ENCODE data around the gene CYP19A1. TPM values are rescaled to one million over a fixed set of nuclear protein-coding genes. Genes with fewer than 3 reads are reported as not detected.

Gene CYP19A1
- total RNA-seq, 1 experiment from 2014 or later: 0.77 TPM

GRCh38 chr15:51386486-51386885 lies 48.1 kb upstream of the CYP19A1 start:
- Mint-ChIP-seq H3K27ac (ENCODE audit: unreplicated experiment) (peak overlapping the region; percentile 45), H3K27me3 (ENCODE audit: insufficient read depth, unreplicated experiment) (peaks cover 6% of the 10 kb centered on the region), H3K4me1 (ENCODE audit: low read depth, unreplicated experiment) (peaks cover under 1% of the 10 kb centered on the region), H3K36me3 (ENCODE audit: insufficient read depth, unreplicated experiment) (no peaks in the 10 kb centered on the region), H3K9me3 (ENCODE audit: unreplicated experiment) (no peaks in the 10 kb centered on the region), H3K4me3 (ENCODE audit: unreplicated experiment) (no peak overlapping the region)
- ChIA-PET CTCF (no interaction called here), POLR2A (no interaction called here)
- TF ChIP-seq, protein P1, sequence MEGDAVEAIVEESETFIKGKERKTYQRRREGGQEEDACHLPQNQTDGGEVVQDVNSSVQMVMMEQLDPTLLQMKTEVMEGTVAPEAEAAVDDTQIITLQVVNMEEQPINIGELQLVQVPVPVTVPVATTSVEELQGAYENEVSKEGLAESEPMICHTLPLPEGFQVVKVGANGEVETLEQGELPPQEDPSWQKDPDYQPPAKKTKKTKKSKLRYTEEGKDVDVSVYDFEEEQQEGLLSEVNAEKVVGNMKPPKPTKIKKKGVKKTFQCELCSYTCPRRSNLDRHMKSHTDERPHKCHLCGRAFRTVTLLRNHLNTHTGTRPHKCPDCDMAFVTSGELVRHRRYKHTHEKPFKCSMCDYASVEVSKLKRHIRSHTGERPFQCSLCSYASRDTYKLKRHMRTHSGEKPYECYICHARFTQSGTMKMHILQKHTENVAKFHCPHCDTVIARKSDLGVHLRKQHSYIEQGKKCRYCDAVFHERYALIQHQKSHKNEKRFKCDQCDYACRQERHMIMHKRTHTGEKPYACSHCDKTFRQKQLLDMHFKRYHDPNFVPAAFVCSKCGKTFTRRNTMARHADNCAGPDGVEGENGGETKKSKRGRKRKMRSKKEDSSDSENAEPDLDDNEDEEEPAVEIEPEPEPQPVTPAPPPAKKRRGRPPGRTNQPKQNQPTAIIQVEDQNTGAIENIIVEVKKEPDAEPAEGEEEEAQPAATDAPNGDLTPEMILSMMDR (IDR thresholded peaks at IDR 0.05; ENCODE audit: insufficient read depth in 1 of 2, low read depth in 1 of 2, low read length in 1 of 2, severe bottlenecking in 1 of 2, unreplicated experiment in 1 of 2): no peak
- BruUV-seq (replicated peaks): no TSS peak
- no peaks in the 10 kb centered on the region for H3K4me1 ChIP-seq
- H3K36me3 ChIP-seq (ENCODE audit: control insufficient read depth, insufficient read depth, low read length): no peaks in the 10 kb centered on the region
- no peaks in the 10 kb centered on the region for H3K27me3 ChIP-seq (replicated peaks; ENCODE audit: control insufficient read depth, insufficient read depth, low read length)
- no peak overlapping the region for H3K4me3 ChIP-seq (ENCODE audit: low read depth, low read length)
- no peaks in the 10 kb centered on the region for H3K9me3 ChIP-seq
- intact Hi-C loops (cut with micrococcal nuclease; ENCODE audit: unreplicated experiment): no loop called here
- no peak for DNase-seq

GRCh38 chr15:51386029-51386428 lies 47.6 kb upstream of the CYP19A1 start:
- Mint-ChIP-seq H3K36me3 (ENCODE audit: insufficient read depth, unreplicated experiment) (no peaks in the 10 kb centered on the region), H3K4me3 (ENCODE audit: unreplicated experiment) (no peak overlapping the region), H3K27ac (ENCODE audit: unreplicated experiment) (peak overlapping the region; percentile 45), H3K9me3 (ENCODE audit: unreplicated experiment) (no peaks in the 10 kb centered on the region), H3K27me3 (ENCODE audit: insufficient read depth, unreplicated experiment) (peaks cover 6% of the 10 kb centered on the region), H3K4me1 (ENCODE audit: low read depth, unreplicated experiment) (peaks cover 4% of the 10 kb centered on the region)
- intact Hi-C loops (cut with micrococcal nuclease; ENCODE audit: unreplicated experiment): no loop called here
- BruUV-seq (replicated peaks): no TSS peak
- Histone ChIP-seq H3K4me3 (ENCODE audit: low read depth, low read length) (no peak overlapping the region), H3K9me3 (no peaks in the 10 kb centered on the region), H3K27me3 (replicated peaks; ENCODE audit: control insufficient read depth, insufficient read depth, low read length) (no peaks in the 10 kb centered on the region), H3K4me1 (no peaks in the 10 kb centered on the region), H3K36me3 (ENCODE audit: control insufficient read depth, insufficient read depth, low read length) (no peaks in the 10 kb centered on the region)
- TF ChIP-seq, protein P1 (IDR thresholded peaks at IDR 0.05; ENCODE audit: insufficient read depth in 1 of 2, low read depth in 1 of 2, low read length in 1 of 2, severe bottlenecking in 1 of 2, unreplicated experiment in 1 of 2): no peak
- DNase-seq: no peak
- ChIA-PET CTCF (no interaction called here), POLR2A (no interaction called here)

GRCh38 chr15:51382787-51383186 lies 44.4 kb upstream of the CYP19A1 start:
- BruUV-seq (replicated peaks): no TSS peak
- POLR2A ChIA-PET: no interaction called here
- H3K4me1 ChIP-seq: no peaks in the 10 kb centered on the region

More at GRCh38 chr15:51382787-51383186, 44.4 kb upstream of the CYP19A1 start:
- CTCF ChIA-PET: interaction anchor here (0.6 to 1.4 kb wide), 11 partner anchors 14 to 746 kb away, joined by 3 to 10 read pairs (median 4); no protein-coding TSS in a partner anchor
- DNase-seq: peak in 1 of 2 experiments; percentile 46
- no peak overlapping the region for H3K27ac Mint-ChIP-seq (ENCODE audit: unreplicated experiment)
- no peaks in the 10 kb centered on the region for H3K9me3 Mint-ChIP-seq (ENCODE audit: unreplicated experiment)
- Histone ChIP-seq H3K27me3 (replicated peaks; ENCODE audit: control insufficient read depth, insufficient read depth, low read length) (no peaks in the 10 kb centered on the region), H3K36me3 (ENCODE audit: control insufficient read depth, insufficient read depth, low read length) (no peaks in the 10 kb centered on the region), H3K9me3 (no peaks in the 10 kb centered on the region), H3K4me3 (ENCODE audit: low read depth, low read length) (no peak overlapping the region)
- H3K27me3 Mint-ChIP-seq (ENCODE audit: insufficient read depth, unreplicated experiment): peaks cover 6% of the 10 kb centered on the region
- TF ChIP-seq, protein P1 (IDR thresholded peaks at IDR 0.05; ENCODE audit: insufficient read depth in 1 of 2, low read depth in 1 of 2, low read length in 1 of 2, severe bottlenecking in 1 of 2, unreplicated experiment in 1 of 2): peak; percentile 30 to 75
- peaks cover 4% of the 10 kb centered on the region for H3K4me1 Mint-ChIP-seq (ENCODE audit: low read depth, unreplicated experiment)
- no peaks in the 10 kb centered on the region for H3K36me3 Mint-ChIP-seq (ENCODE audit: insufficient read depth, unreplicated experiment)
- H3K4me3 Mint-ChIP-seq (ENCODE audit: unreplicated experiment): no peak overlapping the region
- intact Hi-C loops (cut with micrococcal nuclease; ENCODE audit: unreplicated experiment): loop anchor here (2.0 kb wide), 1 partner anchor 20 kb away; no protein-coding TSS in a partner anchor

All from Caco-2 (cell line).